Cardiac muscle cell (in vitro differentiated cells and primary cell): ENCODE data around the gene CDH16. TPM values are rescaled to one million over a fixed set of nuclear protein-coding genes. Genes with fewer than 3 reads are reported as not detected.

Source experiments
- DNase-seq, 2 donors: peaks; one replicate each; pipeline versions ENCODE4 v3.0.0 to v3.0.0-alpha.2; 2010 to 2017; ENCODE audit warnings: low read depth in 1 of 2, low spot score in 1 of 2
- H3K27ac ChIP-seq: fragments of 200-600 bp; sonication (generic); 2 replicates; pipeline ENCODE4 v1.5.1; 2016
- H3K27me3 ChIP-seq: fragments of 200-600 bp; sonication (generic); 2 replicates; pipeline ENCODE4 v1.6.0; 2016; ENCODE audit warnings: control low read depth
- H3K36me3 ChIP-seq: fragments of 200-600 bp; sonication (generic); 2 replicates; pipeline ENCODE4 v1.5.1; 2016; ENCODE audit warnings: control low read depth
- H3K4me1 ChIP-seq: fragments of 200-600 bp; sonication (generic); 2 replicates; pipeline ENCODE4 v1.8.1; 2017; ENCODE audit warnings: low read depth, mild to moderate bottlenecking, mixed run types
- H3K4me3 ChIP-seq: fragments of 200-600 bp; sonication (generic); 2 replicates; pipeline ENCODE4 v1.5.1; 2016; ENCODE audit warnings: mild to moderate bottlenecking
- H3K9me3 ChIP-seq: fragments of 200-600 bp; sonication (generic); 2 replicates; pipeline ENCODE4 v1.5.1; 2017; ENCODE audit warnings: low read depth, mild to moderate bottlenecking, control low read depth
- CTCF ChIP-seq: IDR thresholded peaks from 2 replicates; pipeline ENCODE4 v1.5.1; 2012; ENCODE audit warnings: low read depth, mild to moderate bottlenecking, low read length
- polyA plus RNA-seq: library from polyadenylated mRNA; unstranded; fragments of >200 nt; fragmentation: Nextera tagmentation; extraction: Ambion mirVana; gene quantifications from 2 replicates; pipeline ENCODE4 v1.2.1, GENCODE V29; 2016
- total RNA-seq: library from RNA; depleted of rRNA; stranded (reverse); fragments of >200 nt; gene quantifications from 2 replicates; pipeline ENCODE4 v1.2.3, GENCODE V29; 2016

Gene CDH16
- total and polyA plus RNA-seq, 2 experiments from 2014 or later, result 4.4 TPM; not detected in 1

GRCh38 chr16:66915041-66915440 lies 3.6 kb downstream of the CDH16 start:
- no peak for TF ChIP-seq CTCF
- peaks cover 13% of the 10 kb centered on the region for H3K4me1 ChIP-seq
- no peak overlapping the region for H3K4me3 ChIP-seq
- no peaks in the 10 kb centered on the region for H3K9me3 ChIP-seq
- no peak overlapping the region for H3K27ac ChIP-seq
- no peaks in the 10 kb centered on the region for H3K27me3 ChIP-seq
- H3K36me3 ChIP-seq, result no peaks in the 10 kb centered on the region
- no peak for DNase-seq

- Histone ChIP-seq H3K27ac (no peak overlapping the region), H3K27me3 (no peaks in the 10 kb centered on the region)
- no peak for TF ChIP-seq CTCF
Observed at GRCh38 chr16:66914541-66914940, 4.1 kb downstream of the CDH16 start.

GRCh38 chr16:66913711-66914110 lies 5.0 kb downstream of the CDH16 start:
- H3K27ac ChIP-seq, result no peak overlapping the region
- no peaks in the 10 kb centered on the region for H3K27me3 ChIP-seq
- TF ChIP-seq CTCF, result no peak
- no peak overlapping the region for H3K4me3 ChIP-seq
- H3K4me1 ChIP-seq, result peaks cover 1% of the 10 kb centered on the region
- no peaks in the 10 kb centered on the region for H3K36me3 ChIP-seq
- no peaks in the 10 kb centered on the region for H3K9me3 ChIP-seq
- no peak for DNase-seq

More at GRCh38 chr16:66914541-66914940, 4.1 kb downstream of the CDH16 start:
- DNase-seq, result no peak
- no peaks in the 10 kb centered on the region for H3K9me3 ChIP-seq
- no peaks in the 10 kb centered on the region for H3K36me3 ChIP-seq
- H3K4me1 ChIP-seq, result peaks cover 8% of the 10 kb centered on the region
- no peak overlapping the region for H3K4me3 ChIP-seq

- no peak for TF ChIP-seq CTCF
- H3K9me3 ChIP-seq, result no peaks in the 10 kb centered on the region
- no peaks in the 10 kb centered on the region for H3K27me3 ChIP-seq
- no peaks in the 10 kb centered on the region for H3K36me3 ChIP-seq
- no peak overlapping the region for H3K27ac ChIP-seq
- no peak overlapping the region for H3K4me3 ChIP-seq
- no peaks in the 10 kb centered on the region for H3K4me1 ChIP-seq
- DNase-seq, result peak in 1 of 2 donors; percentile 65
Observed at GRCh38 chr16:66913081-66913480, 5.6 kb downstream of the CDH16 start.

- no peak for DNase-seq
- Histone ChIP-seq H3K36me3 (no peaks in the 10 kb centered on the region), H3K4me1 (peaks cover 4% of the 10 kb centered on the region), H3K9me3 (no peaks in the 10 kb centered on the region), H3K4me3 (no peak overlapping the region), H3K27ac (no peak overlapping the region), H3K27me3 (no peaks in the 10 kb centered on the region)
- TF ChIP-seq CTCF, result no peak
Observed at GRCh38 chr16:66911801-66912200, 6.9 kb downstream of the CDH16 start.

GRCh38 chr16:66911112-66911511 lies 7.6 kb downstream of the CDH16 start:
- H3K4me1 ChIP-seq, result peaks cover 11% of the 10 kb centered on the region
- no peak for DNase-seq
- no peak overlapping the region for H3K4me3 ChIP-seq
- TF ChIP-seq CTCF, result no peak
- no peaks in the 10 kb centered on the region for H3K9me3 ChIP-seq
- H3K36me3 ChIP-seq, result no peaks in the 10 kb centered on the region
- H3K27ac ChIP-seq, result no peak overlapping the region
- H3K27me3 ChIP-seq, result no peaks in the 10 kb centered on the region
